Activated gamma-delta T cell (primary cell): Measurements from ENCODE around the gene CFAP410.
"Not testable (repeated sequence)": the region's sequence is repeated elsewhere in the genome, so short reads cannot be mapped to it uniquely, and the experiment has no call there.

Experiments used
- DNase-seq: peaks from one replicate; lab custom pipeline; 2025; lab: John Stamatoyannopoulos, UW

The CFAP410 gene

DNA sequence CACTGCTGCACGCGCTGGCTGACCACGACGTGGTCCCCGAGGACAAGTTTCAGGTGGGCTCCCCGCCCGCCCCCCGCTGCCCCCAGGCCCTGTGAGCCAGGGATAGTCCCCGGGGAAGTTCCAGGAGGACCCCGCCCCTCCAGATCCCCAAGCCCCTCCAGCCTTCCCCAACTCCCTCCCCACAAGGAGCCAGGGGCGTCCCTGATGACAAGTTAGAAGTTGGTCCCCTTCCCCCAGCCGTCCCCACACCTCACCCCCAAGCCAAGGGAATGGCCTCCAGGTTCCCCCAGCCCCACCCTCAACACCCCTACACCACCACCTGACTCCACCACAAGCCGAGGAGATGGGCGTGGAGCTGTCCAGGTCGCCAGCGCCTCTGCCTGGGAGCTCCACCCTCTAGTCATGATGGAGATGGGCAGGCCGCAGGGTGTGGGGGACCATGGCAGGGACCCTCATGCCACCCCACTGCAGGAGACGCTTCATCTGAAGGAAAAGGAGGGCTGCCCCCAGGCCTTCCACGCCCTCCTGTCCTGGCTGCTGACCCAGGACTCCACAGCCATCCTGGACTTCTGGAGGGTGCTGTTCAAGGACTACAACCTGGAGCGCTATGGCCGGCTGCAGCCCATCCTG is 53.0 kb downstream of the CFAP410 start:
- DNase-seq, result no peak

GRCh38 chr21:44285138-44285992 is 53.8 kb downstream of the CFAP410 start, which contains the start of gene AIRE:
Gene AIRE, plus strand, starts transcription at chr21:44285876. Its CDS starts 131 bp downstream, at chr21:44286007.
- no peak for DNase-seq

DNA sequence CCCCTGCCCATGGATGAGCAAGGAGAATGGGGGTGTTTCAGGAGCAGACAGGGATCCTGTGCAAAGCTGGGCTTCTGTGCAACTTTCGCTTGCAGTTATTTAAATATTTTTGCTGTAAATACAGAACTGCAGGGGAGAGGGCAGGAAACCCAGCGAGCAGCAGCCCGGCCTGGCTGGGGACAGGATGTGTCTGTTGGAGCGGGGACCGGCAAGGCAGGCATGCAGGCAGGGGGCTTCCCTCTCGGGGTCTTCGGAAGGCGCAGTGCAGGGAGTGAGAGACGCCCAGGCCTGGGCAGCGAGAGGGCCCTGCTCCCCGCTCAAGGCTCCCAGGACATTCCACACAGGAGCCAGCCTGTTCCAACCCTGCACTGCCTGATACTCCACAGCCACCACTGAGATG is 55.2 kb downstream of the CFAP410 start:
- DNase-seq, result no peak

- DNase-seq, result not testable (repeated sequence)
These were observed 55.9 kb downstream of the CFAP410 start for GRCh38 chr21:44283211-44283785.

GRCh38 chr21:44282370-44282769 is 56.8 kb downstream of the CFAP410 start:
- no peak for DNase-seq

GRCh38 chr21:44281801-44282200 is 57.4 kb downstream of the CFAP410 start:
- DNase-seq, result no peak

DNA sequence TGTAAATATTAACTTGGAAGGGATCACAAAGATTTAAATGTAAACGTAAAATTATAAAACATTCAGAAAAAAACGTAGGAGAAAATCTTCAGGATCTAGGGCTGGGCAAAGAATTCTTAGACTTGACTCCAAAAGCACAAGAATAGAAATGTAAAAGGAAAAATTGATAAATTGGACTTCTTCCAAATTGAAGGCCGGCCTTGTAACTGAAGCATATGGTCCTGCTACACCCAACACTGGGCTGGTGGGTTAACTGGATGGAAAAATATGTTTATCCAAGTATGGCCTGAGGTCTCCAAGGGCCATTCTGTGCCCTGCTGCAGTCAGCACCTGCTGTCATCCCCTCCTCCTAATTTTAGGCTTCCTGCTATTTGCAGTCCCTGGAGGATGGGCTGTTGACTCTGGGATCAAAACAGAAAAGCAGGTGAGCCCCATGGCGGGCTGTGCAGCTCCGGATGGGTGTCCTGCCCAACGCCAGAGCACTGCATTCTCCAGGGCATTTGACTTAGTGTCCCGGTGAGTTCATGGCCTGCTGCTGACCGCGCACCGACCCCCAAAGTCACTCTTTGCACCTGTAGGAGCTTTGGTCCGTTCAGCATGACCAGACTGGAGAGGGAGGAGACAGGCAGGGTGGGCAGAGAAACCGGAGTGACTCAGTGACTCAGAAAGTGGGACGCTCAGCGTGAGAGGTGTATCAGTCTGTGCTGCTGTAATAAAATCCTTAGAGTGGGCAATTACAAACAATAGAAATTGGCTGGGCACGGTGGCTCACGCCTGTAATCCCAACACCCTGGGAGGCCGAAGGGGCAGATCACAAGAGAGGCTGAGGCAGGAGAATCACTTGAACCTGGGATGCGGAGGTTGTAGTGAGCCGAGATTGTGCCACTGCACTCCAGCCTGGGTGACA is 59.6 kb downstream of the CFAP410 start:
- DNase-seq, result no peak
